HG03442 (cell line): ENCODE data around the gene TANGO2.

Source experiments
- ATAC-seq: cut with Tn5 transposase; IDR thresholded peaks from one replicate; pipeline ENCODE4 v1.9.1; 2021; ENCODE audit warnings: mild to moderate bottlenecking, moderate library complexity; ENCODE audit not compliant: unreplicated experiment

The TANGO2 gene

GRCh38 chr22:20039683-20040325 lies 18.9 kb downstream of the TANGO2 start:
- no peak for ATAC-seq

- no peak for ATAC-seq
These were observed 19.7 kb downstream of the TANGO2 start for GRCh38 chr22:20040327-20041200.

GRCh38 chr22:20043057-20043996 lies 22.4 kb downstream of the TANGO2 start:
- ATAC-seq = no peak

- no peak for ATAC-seq
These were observed 23.1 kb downstream of the TANGO2 start for GRCh38 chr22:20043997-20044342.

GRCh38 chr22:20044495-20045151 lies 23.7 kb downstream of the TANGO2 start:
- no peak for ATAC-seq

- no peak for ATAC-seq
These were observed 25.8 kb downstream of the TANGO2 start for GRCh38 chr22:20046730-20047129.

- no peak for ATAC-seq
These were observed 31.0 kb downstream of the TANGO2 start for GRCh38 chr22:20051927-20052308.

GRCh38 chr22:20052309-20053259 lies 31.7 kb downstream of the TANGO2 start:
- no peak for ATAC-seq

GRCh38 chr22:20053407-20054033 lies 32.6 kb downstream of the TANGO2 start:
- ATAC-seq = no peak

- ATAC-seq = no peak
These were observed 33.1 kb downstream of the TANGO2 start for GRCh38 chr22:20054034-20054427.

- ATAC-seq = no peak
These were observed 33.6 kb downstream of the TANGO2 start for GRCh38 chr22:20054485-20054884.

- ATAC-seq = no peak
These were observed 34.2 kb downstream of the TANGO2 start for GRCh38 chr22:20055144-20055543.

- no peak for ATAC-seq
These were observed 34.7 kb downstream of the TANGO2 start for GRCh38 chr22:20055654-20056053.

- no peak for ATAC-seq
These were observed 35.3 kb downstream of the TANGO2 start for GRCh38 chr22:20056161-20056560.

GRCh38 chr22:20056696-20057386 lies 35.9 kb downstream of the TANGO2 start:
- ATAC-seq = no peak

GRCh38 chr22:20057596-20058268 lies 36.8 kb downstream of the TANGO2 start:
- no peak for ATAC-seq

GRCh38 chr22:20058989-20059770 lies 38.3 kb downstream of the TANGO2 start:
- no peak for ATAC-seq
